Measurements from ENCODE around the gene C2orf76.

Gene C2orf76

DNA sequence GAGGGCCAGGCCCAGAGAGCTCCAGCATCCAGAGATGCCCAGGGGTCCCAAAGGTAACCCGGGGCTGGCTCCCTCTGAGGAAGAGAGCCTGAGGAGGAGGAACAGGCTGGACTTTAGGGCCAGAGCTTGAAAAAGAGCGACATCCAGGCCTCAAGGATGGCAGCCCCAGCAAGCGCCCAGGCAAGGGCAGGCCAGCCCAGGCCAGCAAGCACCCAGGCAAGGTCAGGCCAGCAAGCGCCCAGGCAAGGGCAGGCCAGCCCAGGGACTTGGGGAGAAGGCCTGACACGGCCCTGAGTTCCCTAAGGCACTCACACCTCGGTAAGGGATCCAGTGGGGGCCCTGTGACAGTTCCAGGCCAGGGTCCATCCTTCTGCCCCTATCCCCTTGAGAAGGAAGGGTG, 30.6 kb upstream of the C2orf76 start:
- no peak overlapping the region for H3K27ac ChIP-seq (ENCODE audit: low read depth, low read length, poor library complexity, severe bottlenecking)
- H3K9me2 ChIP-seq (ENCODE audit: low read depth, low read length), result no peaks in the 10 kb centered on the region
- no peaks in the 10 kb centered on the region for H4K20me1 ChIP-seq (ENCODE audit: insufficient read depth, low read length)
- H3K27me3 ChIP-seq (ENCODE audit: insufficient read depth, low read length), result no peaks in the 10 kb centered on the region
- no peaks in the 10 kb centered on the region for H3K79me2 ChIP-seq (ENCODE audit: insufficient read depth, low read length)
- no peak overlapping the region for H3K9ac ChIP-seq (ENCODE audit: low read length)
- no peak overlapping the region for H3K4me2 ChIP-seq (ENCODE audit: low read length)
- H2AFZ ChIP-seq (ENCODE audit: low read length), result no peak overlapping the region
- no peaks in the 10 kb centered on the region for H3K4me1 ChIP-seq (ENCODE audit: insufficient read depth, low read length, severe bottlenecking)
- H3F3A ChIP-seq (ENCODE audit: insufficient read depth, low read length), result no peaks in the 10 kb centered on the region
- H3K4me3 ChIP-seq (ENCODE audit: low read depth, low read length, poor library complexity, severe bottlenecking), result no peak overlapping the region
- TF ChIP-seq, protein P1, sequence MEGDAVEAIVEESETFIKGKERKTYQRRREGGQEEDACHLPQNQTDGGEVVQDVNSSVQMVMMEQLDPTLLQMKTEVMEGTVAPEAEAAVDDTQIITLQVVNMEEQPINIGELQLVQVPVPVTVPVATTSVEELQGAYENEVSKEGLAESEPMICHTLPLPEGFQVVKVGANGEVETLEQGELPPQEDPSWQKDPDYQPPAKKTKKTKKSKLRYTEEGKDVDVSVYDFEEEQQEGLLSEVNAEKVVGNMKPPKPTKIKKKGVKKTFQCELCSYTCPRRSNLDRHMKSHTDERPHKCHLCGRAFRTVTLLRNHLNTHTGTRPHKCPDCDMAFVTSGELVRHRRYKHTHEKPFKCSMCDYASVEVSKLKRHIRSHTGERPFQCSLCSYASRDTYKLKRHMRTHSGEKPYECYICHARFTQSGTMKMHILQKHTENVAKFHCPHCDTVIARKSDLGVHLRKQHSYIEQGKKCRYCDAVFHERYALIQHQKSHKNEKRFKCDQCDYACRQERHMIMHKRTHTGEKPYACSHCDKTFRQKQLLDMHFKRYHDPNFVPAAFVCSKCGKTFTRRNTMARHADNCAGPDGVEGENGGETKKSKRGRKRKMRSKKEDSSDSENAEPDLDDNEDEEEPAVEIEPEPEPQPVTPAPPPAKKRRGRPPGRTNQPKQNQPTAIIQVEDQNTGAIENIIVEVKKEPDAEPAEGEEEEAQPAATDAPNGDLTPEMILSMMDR (IDR thresholded peaks at IDR 0.05; ENCODE audit: low read length), result no peak
- no peak for TF ChIP-seq EZH2 (IDR thresholded peaks at IDR 0.05; ENCODE audit: borderline replicate concordance, low read length)
- no peaks in the 10 kb centered on the region for H3K9me3 ChIP-seq (ENCODE audit: low read length)
- no peaks in the 10 kb centered on the region for H3K36me3 ChIP-seq (ENCODE audit: insufficient read depth, low read length)

DNA sequence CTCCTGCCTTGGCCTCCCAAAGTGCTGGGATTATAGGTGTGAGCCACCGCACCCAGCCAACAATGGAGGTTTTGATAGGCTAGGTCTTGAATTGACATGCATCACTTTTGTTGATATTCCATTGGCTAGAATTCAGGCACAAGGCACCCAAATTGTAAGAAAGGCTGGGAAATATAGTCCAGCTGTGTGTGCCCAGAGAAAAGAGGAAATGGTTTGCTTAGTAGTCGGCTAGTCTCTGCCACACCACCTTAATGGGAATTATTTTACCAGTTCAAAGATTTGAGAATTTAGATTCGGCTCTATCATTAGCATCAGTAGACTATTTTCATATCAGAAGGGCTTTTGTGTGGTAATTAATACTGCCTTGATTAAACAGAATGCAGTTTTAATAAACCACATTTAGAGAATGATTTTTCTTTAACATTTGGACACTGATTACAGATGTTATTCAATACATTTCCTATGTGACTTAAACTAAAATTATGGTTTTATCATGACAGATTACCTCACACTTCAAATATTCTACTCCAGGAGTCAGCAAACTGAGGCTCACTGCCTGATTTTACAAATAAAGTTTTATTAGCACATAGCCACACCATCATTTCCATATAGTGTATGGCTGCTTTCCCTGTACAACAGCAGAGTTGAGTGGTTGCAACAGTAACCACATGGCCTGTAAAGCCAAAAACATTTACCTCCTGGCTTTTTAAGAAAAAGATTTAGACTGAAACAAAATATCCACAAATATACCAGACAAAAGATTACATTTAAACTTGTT, 27.5 kb upstream of the C2orf76 start:
- Histone ChIP-seq H2AFZ (ENCODE audit: low read length) (no peak overlapping the region), H3K9ac (ENCODE audit: low read length) (no peak overlapping the region), H4K20me1 (ENCODE audit: insufficient read depth, low read length) (no peaks in the 10 kb centered on the region), H3K27ac (ENCODE audit: low read depth, low read length, poor library complexity, severe bottlenecking) (no peak overlapping the region), H3K4me3 (ENCODE audit: low read depth, low read length, poor library complexity, severe bottlenecking) (no peak overlapping the region), H3K4me1 (ENCODE audit: insufficient read depth, low read length, severe bottlenecking) (no peaks in the 10 kb centered on the region), H3K4me2 (ENCODE audit: low read length) (no peak overlapping the region), H3K36me3 (ENCODE audit: insufficient read depth, low read length) (no peaks in the 10 kb centered on the region), H3K9me2 (ENCODE audit: low read depth, low read length) (no peaks in the 10 kb centered on the region), H3K9me3 (ENCODE audit: low read length) (no peaks in the 10 kb centered on the region), H3K79me2 (ENCODE audit: insufficient read depth, low read length) (no peaks in the 10 kb centered on the region), H3F3A (ENCODE audit: insufficient read depth, low read length) (no peaks in the 10 kb centered on the region), H3K27me3 (ENCODE audit: insufficient read depth, low read length) (no peaks in the 10 kb centered on the region)
- TF ChIP-seq EZH2 (IDR thresholded peaks at IDR 0.05; ENCODE audit: borderline replicate concordance, low read length), result no peak
- TF ChIP-seq, protein P1 (IDR thresholded peaks at IDR 0.05; ENCODE audit: low read length), result no peak

DNA sequence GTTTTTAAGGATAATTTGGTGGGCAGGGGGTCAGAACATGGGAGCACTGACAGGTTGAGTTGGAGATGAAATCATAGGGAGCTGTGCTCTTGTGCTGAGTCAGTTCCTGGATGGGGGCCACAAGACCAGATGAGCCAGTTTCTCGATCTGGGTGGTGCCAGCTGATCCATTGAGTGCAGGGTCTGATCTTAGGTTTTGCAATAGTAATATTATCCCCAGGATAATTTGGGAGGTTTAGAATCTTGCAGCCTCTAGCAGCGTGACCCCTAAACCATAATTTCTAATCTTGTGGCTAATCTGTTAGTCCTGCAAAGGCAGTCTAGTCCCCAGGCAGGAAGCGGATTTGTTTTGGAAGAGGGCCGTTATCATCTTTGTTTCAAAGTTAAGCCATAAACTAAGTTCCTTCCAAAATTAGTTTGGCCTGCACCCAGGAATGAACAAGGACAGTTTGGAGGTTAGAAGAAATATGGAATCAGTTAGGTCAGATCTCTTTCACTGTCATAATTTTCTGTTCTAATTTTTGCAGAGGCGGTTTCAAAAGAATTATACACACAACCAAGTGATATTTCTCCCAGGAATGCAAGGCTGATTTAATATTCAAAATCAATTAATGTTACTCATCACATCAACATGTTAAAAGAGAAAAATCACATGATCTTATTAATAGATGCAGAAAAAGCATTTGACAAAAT, 23.1 kb upstream of the C2orf76 start:
- Histone ChIP-seq H3K79me2 (ENCODE audit: insufficient read depth, low read length) (no peaks in the 10 kb centered on the region), H3K9ac (ENCODE audit: low read length) (no peak overlapping the region), H4K20me1 (ENCODE audit: insufficient read depth, low read length) (no peaks in the 10 kb centered on the region), H3K9me2 (ENCODE audit: low read depth, low read length) (no peaks in the 10 kb centered on the region), H3K4me2 (ENCODE audit: low read length) (no peak overlapping the region), H3K9me3 (ENCODE audit: low read length) (no peaks in the 10 kb centered on the region), H3K4me3 (ENCODE audit: low read depth, low read length, poor library complexity, severe bottlenecking) (no peak overlapping the region), H2AFZ (ENCODE audit: low read length) (no peak overlapping the region), H3K27me3 (ENCODE audit: insufficient read depth, low read length) (no peaks in the 10 kb centered on the region), H3F3A (ENCODE audit: insufficient read depth, low read length) (no peaks in the 10 kb centered on the region), H3K36me3 (ENCODE audit: insufficient read depth, low read length) (no peaks in the 10 kb centered on the region), H3K27ac (ENCODE audit: low read depth, low read length, poor library complexity, severe bottlenecking) (no peak overlapping the region), H3K4me1 (ENCODE audit: insufficient read depth, low read length, severe bottlenecking) (no peaks in the 10 kb centered on the region)
- TF ChIP-seq, protein P1 (IDR thresholded peaks at IDR 0.05; ENCODE audit: low read length), result no peak
- TF ChIP-seq EZH2 (IDR thresholded peaks at IDR 0.05; ENCODE audit: borderline replicate concordance, low read length), result no peak

Data from OCI-LY1 (cell line).